OCI-LY3 (cell line): ENCODE results near the gene ALOX12B.
"Not testable (repeated sequence)": the region's sequence is repeated elsewhere in the genome, so short reads cannot be mapped to it uniquely, and the experiment has no call there.

ENCODE experiments used
- H2AFZ ChIP-seq: fragments of 200-600, 300-600 bp; shearing (Covaris generic); 2 replicates; pipeline ENCODE4 v1.6.0; 2014; ENCODE audit warnings: antibody characterized with exemption, low read depth, low read length
- H3K27ac ChIP-seq: fragments of 200-600, 300-600 bp; sonication (generic); 2 replicates; pipeline ENCODE4 v1.5.1; 2014; ENCODE audit warnings: mild to moderate bottlenecking, low read length, moderate library complexity, mixed read lengths
- H3K27me3 ChIP-seq: fragments of 200-600, 300-600 bp; sonication (generic); 2 replicates; pipeline ENCODE4 v1.6.1; 2014; ENCODE audit warnings: low read depth, low read length, mixed read lengths
- H3K36me3 ChIP-seq: fragments of 200-600, 300-600 bp; sonication (generic); replicated peaks from 2 replicates; pipeline ENCODE3; 2014; ENCODE audit warnings: low read depth, low read length, mixed read lengths
- H3K4me1 ChIP-seq: fragments of 300-600, 200-600 bp; sonication (generic); 2 replicates; pipeline ENCODE4 v1.6.1; 2014; ENCODE audit warnings: low read length, mixed read lengths
- H3K4me2 ChIP-seq: fragments of 200-600, 300-600 bp; sonication (generic); 2 replicates; pipeline ENCODE4 v1.6.1; 2014; ENCODE audit warnings: low read length, mixed read lengths
- H3K4me3 ChIP-seq: fragments of 300-600, 200-600 bp; sonication (generic); 2 replicates; pipeline ENCODE4 v1.5.1; 2014; ENCODE audit warnings: antibody characterized with exemption, mild to moderate bottlenecking, low read length, moderate library complexity
- H3K79me2 ChIP-seq: fragments of 300-600, 200-600 bp; shearing (Covaris generic); 2 replicates; pipeline ENCODE4 v1.6.1; 2014; ENCODE audit warnings: mild to moderate bottlenecking, low read length, mixed read lengths
- H3K9ac ChIP-seq: fragments of 300-600, 200-600 bp; shearing (Covaris generic); 2 replicates; pipeline ENCODE4 v1.6.0; 2014; ENCODE audit warnings: mild to moderate bottlenecking, low read length, moderate library complexity
- H3K9me3 ChIP-seq: fragments of 200-600, 300-600 bp; shearing (Covaris generic); 2 replicates; pipeline ENCODE4 v1.6.1; 2014; ENCODE audit warnings: low read length, mixed read lengths; ENCODE audit not compliant: insufficient read depth
- H4K20me1 ChIP-seq: fragments of 200-600, 300-600 bp; sonication (generic); 2 replicates; pipeline ENCODE4 v1.6.1; 2016; ENCODE audit warnings: low read length, mixed read lengths; ENCODE audit not compliant: insufficient read depth
- CTCF ChIP-seq: fragments of 200-600, 300-600 bp; sonication (generic); IDR thresholded peaks from 2 replicates; pipeline ENCODE4 v1.5.1; 2014; ENCODE audit warnings: antibody characterized with exemption, low read length, low read depth
- EZH2phosphoT487 ChIP-seq: fragments of 200-600 bp; shearing (Covaris generic); IDR thresholded peaks from 2 replicates; pipeline ENCODE4 v1.6.1; 2018; ENCODE audit warnings: antibody characterized with exemption, mixed run types, low read depth

The ALOX12B gene

DNA sequence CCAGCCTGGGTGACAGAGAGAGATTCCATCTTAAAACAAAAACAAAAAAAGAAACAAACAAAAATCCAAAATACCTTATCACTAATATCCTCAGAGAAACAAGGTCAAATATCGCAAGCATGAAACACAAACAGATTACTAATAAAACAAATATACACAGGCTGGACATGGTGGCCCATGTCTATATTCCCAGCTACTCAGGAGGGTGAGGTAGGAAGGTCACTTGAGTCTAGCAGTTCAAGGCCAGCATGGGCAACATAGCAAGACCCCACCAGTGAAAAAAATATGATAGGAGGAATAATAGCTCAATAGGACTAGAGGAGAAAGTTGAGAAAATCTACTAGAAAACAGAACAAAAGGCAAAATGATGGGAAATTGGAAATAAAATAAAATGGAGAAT lies 55.6 kb downstream of the ALOX12B start:
- H3K27me3 ChIP-seq: peaks cover 8% of the 10 kb centered on the region; the same call in 1 of the 2 replicates

DNA sequence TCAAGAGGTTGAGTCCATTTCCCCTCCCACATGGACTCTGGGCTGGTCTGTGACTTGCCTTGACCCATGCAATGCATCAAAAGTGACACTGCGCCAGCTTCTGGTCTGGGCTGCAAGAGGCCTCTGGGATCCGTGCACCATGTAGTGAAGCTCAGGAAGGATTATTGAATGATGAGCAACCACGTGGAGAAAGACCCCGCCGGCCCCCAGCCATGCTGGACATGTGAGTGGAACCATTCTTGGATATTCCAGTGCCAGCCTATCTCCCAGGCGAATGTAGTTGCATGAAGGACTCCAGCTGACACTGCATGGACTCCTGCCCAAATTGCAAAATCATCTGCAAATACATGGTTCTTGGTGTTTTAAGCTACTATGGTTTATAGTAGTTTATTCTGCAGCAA lies 56.3 kb downstream of the ALOX12B start:
- Histone ChIP-seq H4K20me1 (no peaks in the 10 kb centered on the region), H3K36me3 (no peaks in the 10 kb centered on the region), H3K9ac (no peak overlapping the region), H3K27ac (no peak overlapping the region), H3K9me3 (no peaks in the 10 kb centered on the region), H3K4me3 (no peak overlapping the region), H3K79me2 (no peaks in the 10 kb centered on the region), H3K4me1 (no peaks in the 10 kb centered on the region), H3K27me3 (peaks cover 8% of the 10 kb centered on the region; the same call in 1 of the 2 replicates), H3K4me2 (no peak overlapping the region), H2AFZ (no peak overlapping the region)
- TF ChIP-seq CTCF: no peak
- no peak for TF ChIP-seq EZH2phosphoT487

More for the DNA sequence above, 55.6 kb downstream of the ALOX12B start:
- H2AFZ ChIP-seq: no peak overlapping the region
- no peaks in the 10 kb centered on the region for H3K4me1 ChIP-seq
- H3K36me3 ChIP-seq: no peaks in the 10 kb centered on the region
- TF ChIP-seq EZH2phosphoT487 (no peak), CTCF (no peak)
- H3K4me2 ChIP-seq: no peak overlapping the region
- no peaks in the 10 kb centered on the region for H3K79me2 ChIP-seq
- no peak overlapping the region for H3K27ac ChIP-seq
- H3K9me3 ChIP-seq: no peaks in the 10 kb centered on the region
- no peaks in the 10 kb centered on the region for H4K20me1 ChIP-seq
- no peak overlapping the region for H3K9ac ChIP-seq
- H3K4me3 ChIP-seq: no peak overlapping the region

- peaks cover 8% of the 10 kb centered on the region; the same call in 1 of the 2 replicates for H3K27me3 ChIP-seq
Measured at GRCh38 chr17:8029121-8029520, 58.4 kb downstream of the ALOX12B start.

GRCh38 chr17:8025176-8025911 lies 62.2 kb downstream of the ALOX12B start:
- no peaks in the 10 kb centered on the region for H3K4me1 ChIP-seq
- H3K4me3 ChIP-seq: no peak overlapping the region
- H3K27me3 ChIP-seq: peaks cover 8% of the 10 kb centered on the region; the same call in 1 of the 2 replicates
- H3K4me2 ChIP-seq: no peak overlapping the region
- no peak overlapping the region for H3K27ac ChIP-seq
- H3K79me2 ChIP-seq: no peaks in the 10 kb centered on the region
- no peaks in the 10 kb centered on the region for H4K20me1 ChIP-seq
- no peak overlapping the region for H2AFZ ChIP-seq
- no peak for TF ChIP-seq CTCF
- TF ChIP-seq EZH2phosphoT487: no peak
- no peaks in the 10 kb centered on the region for H3K36me3 ChIP-seq
- H3K9ac ChIP-seq: no peak overlapping the region
- H3K9me3 ChIP-seq: no peaks in the 10 kb centered on the region

More at GRCh38 chr17:8029121-8029520, 58.4 kb downstream of the ALOX12B start:
- Histone ChIP-seq H3K4me2 (no peak overlapping the region), H3K9ac (no peak overlapping the region), H3K4me1 (no peaks in the 10 kb centered on the region), H3K36me3 (no peaks in the 10 kb centered on the region), H2AFZ (no peak overlapping the region), H4K20me1 (no peaks in the 10 kb centered on the region), H3K9me3 (no peaks in the 10 kb centered on the region), H3K27ac (no peak overlapping the region), H3K4me3 (no peak overlapping the region), H3K79me2 (no peaks in the 10 kb centered on the region)
- TF ChIP-seq EZH2phosphoT487 (no peak), CTCF (no peak)

DNA sequence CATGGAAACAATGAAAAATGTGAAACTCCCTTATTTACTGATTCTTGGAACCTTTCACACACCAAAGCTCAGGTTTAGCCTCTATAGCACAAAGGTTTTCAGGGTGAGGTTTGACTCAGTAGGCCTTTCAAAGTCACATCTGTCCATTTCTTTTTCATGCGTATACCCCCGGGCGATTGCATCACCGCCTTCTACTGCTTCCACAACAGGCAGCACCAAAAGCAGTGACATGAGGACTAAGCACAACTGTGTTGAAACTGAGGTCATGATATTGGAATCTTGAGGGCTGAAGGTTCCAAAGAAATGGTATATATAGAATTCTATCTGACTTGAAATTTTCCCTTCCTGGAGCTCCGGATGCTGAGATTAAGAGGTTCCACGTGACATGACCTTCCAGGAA lies 63.4 kb downstream of the ALOX12B start:
- H3K4me2 ChIP-seq, H3K36me3 ChIP-seq, H3K27me3 ChIP-seq, H2AFZ ChIP-seq, H4K20me1 ChIP-seq, H3K4me3 ChIP-seq, H3K4me1 ChIP-seq, H3K9me3 ChIP-seq, H3K27ac ChIP-seq, H3K9ac ChIP-seq, H3K79me2 ChIP-seq: not testable (repeated sequence)
